Forelimb muscle (tissue), 1 donor: ENCODE results near the gene SOCS3. TPM values are rescaled to one million over a fixed set of nuclear protein-coding genes. Genes with fewer than 3 reads are reported as not detected.
"Not testable (repeated sequence)": the region's sequence is repeated elsewhere in the genome, so short reads cannot be mapped to it uniquely, and the experiment has no call there.

Experiments
- DNase-seq: peaks from one replicate; pipeline ENCODE4 v3.0.0-alpha.2; 2013; ENCODE audit warnings: low read depth
- polyA plus RNA-seq: library from polyadenylated mRNA; unstranded; fragments of 120-200 nt; gene quantifications from one replicate; pipeline ENCODE4 v1.2.1, GENCODE V29; 2013; ENCODE audit not compliant: insufficient read length

The SOCS3 gene
- polyA plus RNA-seq, 1 donor = 6.2 TPM

- DNase-seq = not testable (repeated sequence)
Observed at GRCh38 chr17:78309659-78310255, 50.1 kb downstream of the SOCS3 start.

GRCh38 chr17:78307887-78308638, 51.8 kb downstream of the SOCS3 start:
- no peak for DNase-seq

- no peak for DNase-seq
Observed at GRCh38 chr17:78306913-78307312, 53.0 kb downstream of the SOCS3 start.

Other genes with a start within 250 kb of the SOCS3 start
- gene TMC6, start 231.3 kb downstream of the SOCS3 start, polyA plus RNA-seq = 25.1 TPM
- 3.3 TPM for gene TMC8, start 229.3 kb downstream of the SOCS3 start, polyA plus RNA-seq
- gene C17orf99, start 213.7 kb downstream of the SOCS3 start, polyA plus RNA-seq = 1.1 TPM
- gene SYNGR2, start 191.5 kb downstream of the SOCS3 start, polyA plus RNA-seq = 105 TPM
- gene TK1, start 173.0 kb downstream of the SOCS3 start, polyA plus RNA-seq = 17.8 TPM
- gene AFMID, start 172.7 kb downstream of the SOCS3 start, polyA plus RNA-seq = 36.7 TPM
- 12.2 TPM for gene BIRC5, start 145.8 kb downstream of the SOCS3 start, polyA plus RNA-seq
- not detected for gene TMEM235, start 128.4 kb downstream of the SOCS3 start, polyA plus RNA-seq
- 26.3 TPM for gene PGS1, start 18.6 kb upstream of the SOCS3 start, polyA plus RNA-seq
- gene DNAH17, start 217.3 kb upstream of the SOCS3 start, polyA plus RNA-seq = 2.7 TPM